ENCODE results near the gene KCNJ8.

The KCNJ8 gene

DNA sequence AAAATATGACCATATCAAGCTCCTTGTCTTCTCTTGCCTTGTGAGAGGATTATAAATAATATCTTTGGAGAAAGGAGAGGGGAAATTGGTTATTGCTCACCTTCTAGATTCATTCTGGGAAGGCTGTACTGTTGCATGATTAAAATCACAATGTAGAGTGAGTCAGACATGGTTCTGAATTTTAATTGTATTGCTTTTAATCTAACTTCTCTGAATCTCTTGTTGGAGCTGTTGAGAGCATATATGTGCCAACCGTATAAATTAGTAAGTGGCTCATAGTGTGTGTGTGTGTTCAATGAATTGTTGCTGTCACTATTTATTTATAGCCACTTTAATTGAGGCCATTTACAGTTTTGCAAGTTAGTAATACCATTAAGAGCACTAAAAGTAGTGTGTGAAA lies 56.1 kb downstream of the KCNJ8 start:
- no peaks in the 10 kb centered on the region for H3K4me1 ChIP-seq
- H3K4me3 ChIP-seq = no peak overlapping the region
- H3K9me3 ChIP-seq = no peaks in the 10 kb centered on the region
- TF ChIP-seq Cebpa-rat (IDR thresholded peaks at IDR 0.05) = no peak
- H3K27me3 ChIP-seq = no peaks in the 10 kb centered on the region
- H3K36me3 ChIP-seq = no peaks in the 10 kb centered on the region
- no peaks in the 10 kb centered on the region for H4K20me1 ChIP-seq
- H3K27ac ChIP-seq = no peak overlapping the region
- H3K4me2 ChIP-seq = no peak overlapping the region
- no peak overlapping the region for H3K9ac ChIP-seq

DNA sequence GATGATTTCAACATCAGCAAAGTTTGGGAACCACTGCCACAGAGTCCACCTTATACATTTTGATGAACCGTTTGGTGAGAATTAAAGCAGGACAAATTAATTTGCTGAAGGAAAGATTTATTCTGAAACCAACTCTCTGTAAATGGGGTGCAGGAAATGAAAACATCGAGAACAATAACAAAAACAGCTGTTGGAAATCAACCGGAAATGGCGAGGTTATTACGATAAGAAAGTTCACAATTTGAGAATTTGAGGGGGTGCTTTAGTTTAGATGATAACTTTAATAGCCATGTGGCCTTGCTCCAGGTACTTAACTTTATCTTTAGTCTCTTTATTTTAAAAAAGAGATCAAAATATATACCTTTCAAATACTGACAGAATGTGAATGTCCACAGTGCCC lies 56.7 kb downstream of the KCNJ8 start:
- H3K9me3 ChIP-seq = no peaks in the 10 kb centered on the region
- H3K4me1 ChIP-seq = no peaks in the 10 kb centered on the region
- no peak for TF ChIP-seq Cebpa-rat (IDR thresholded peaks at IDR 0.05)
- H3K4me3 ChIP-seq = no peak overlapping the region
- H4K20me1 ChIP-seq = no peaks in the 10 kb centered on the region
- H3K9ac ChIP-seq = no peak overlapping the region
- no peak overlapping the region for H3K27ac ChIP-seq
- no peak overlapping the region for H3K4me2 ChIP-seq
- H3K27me3 ChIP-seq = no peaks in the 10 kb centered on the region
- H3K36me3 ChIP-seq = no peaks in the 10 kb centered on the region

DNA sequence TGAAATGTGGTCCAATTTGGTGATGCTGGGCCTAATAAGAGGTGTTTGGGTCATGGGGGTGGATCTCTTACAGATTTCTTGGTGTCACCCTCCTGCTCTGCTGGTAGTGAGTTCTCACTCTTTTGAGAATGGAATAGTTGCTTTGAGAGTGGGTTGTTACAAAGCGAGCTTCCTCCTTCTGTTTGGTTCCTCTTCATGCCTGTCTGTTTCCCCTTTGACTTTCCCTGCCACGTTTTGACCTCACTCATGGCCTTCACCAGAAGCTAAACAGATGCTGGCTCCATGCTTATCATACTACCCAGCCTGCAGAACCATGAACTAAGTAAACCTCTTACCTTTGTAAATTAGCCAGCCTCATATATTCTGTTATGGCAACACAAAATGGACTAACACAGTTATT lies 59.1 kb downstream of the KCNJ8 start:
- Histone ChIP-seq H3K4me1 (no peaks in the 10 kb centered on the region), H3K36me3 (no peaks in the 10 kb centered on the region), H3K27ac (no peak overlapping the region), H3K4me2 (no peak overlapping the region), H3K9ac (no peak overlapping the region), H3K4me3 (no peak overlapping the region), H3K27me3 (no peaks in the 10 kb centered on the region), H3K9me3 (no peaks in the 10 kb centered on the region), H4K20me1 (no peaks in the 10 kb centered on the region)
- no peak for TF ChIP-seq Cebpa-rat (IDR thresholded peaks at IDR 0.05)
